AG04450 (cell line): ENCODE measurements around the gene PLEKHG2. TPM values are rescaled to one million over a fixed set of nuclear protein-coding genes. Genes with fewer than 3 reads are reported as not detected.

ENCODE experiments used
- CTCF ChIA-PET: fragments of 300-600, 350-600 bp; formaldehyde crosslinking; extraction: SDS; loops from one replicate; lab custom pipeline; 2022; ENCODE audit warnings: antibody characterized with exemption, inconsistent platforms; lab: Charles Lee
- POLR2A ChIA-PET: fragments of 350-600 bp; formaldehyde crosslinking; extraction: SDS; loops from one replicate; lab custom pipeline; 2021; ENCODE audit warnings: antibody characterized with exemption, inconsistent platforms; lab: Yijun Ruan, JAX
- DNase-seq: peaks from one replicate; pipeline ENCODE4 v3.0.0-alpha.2; 2011; ENCODE audit warnings: low read depth, low spot score
- H3K27ac ChIP-seq: one replicate; pipeline ENCODE4 v1.5.1; 2012; ENCODE audit warnings: low read depth, low read length, control low read depth
- H3K27me3 ChIP-seq: one replicate; pipeline ENCODE4 v1.6.0; 2012; ENCODE audit warnings: low read length; ENCODE audit not compliant: control insufficient read depth, insufficient read depth
- H3K4me3 ChIP-seq: 2 replicates; pipeline ENCODE4 v1.5.1; 2011; ENCODE audit warnings: mild to moderate bottlenecking, low read depth, low read length, control low read depth
- H3K9me3 ChIP-seq: 2 replicates; pipeline ENCODE4 v1.5.1; 2012; ENCODE audit warnings: low read length; ENCODE audit not compliant: control insufficient read depth, insufficient read depth
- polyA plus RNA-seq: library from polyadenylated mRNA; depleted of rRNA; stranded (reverse); fragments of >200 nt; gene quantifications from 2 replicates; pipeline ENCODE4 v1.2.3, GENCODE V29; 2011
- TF ChIP-seq, protein P1 (sequence below): IDR thresholded peaks from 2 replicates; pipeline ENCODE4 v1.5.1; 2011; ENCODE audit warnings: low read depth, low read length, control low read depth, inconsistent platforms

Gene PLEKHG2
- polyA plus RNA-seq, 1 experiment = 12.3 TPM

- no peak overlapping the region for H3K4me3 ChIP-seq
- H3K27ac ChIP-seq = no peak overlapping the region
- no peak for DNase-seq
- POLR2A ChIA-PET = no interaction called here
- no peaks in the 10 kb centered on the region for H3K27me3 ChIP-seq
- CTCF ChIA-PET = interaction anchor here (0.6 to 1.2 kb wide), 3 partner anchors 32 to 730 kb away, joined by 3 to 8 read pairs (median 3); no protein-coding TSS in a partner anchor
- H3K9me3 ChIP-seq = no peaks in the 10 kb centered on the region
- TF ChIP-seq, protein P1, sequence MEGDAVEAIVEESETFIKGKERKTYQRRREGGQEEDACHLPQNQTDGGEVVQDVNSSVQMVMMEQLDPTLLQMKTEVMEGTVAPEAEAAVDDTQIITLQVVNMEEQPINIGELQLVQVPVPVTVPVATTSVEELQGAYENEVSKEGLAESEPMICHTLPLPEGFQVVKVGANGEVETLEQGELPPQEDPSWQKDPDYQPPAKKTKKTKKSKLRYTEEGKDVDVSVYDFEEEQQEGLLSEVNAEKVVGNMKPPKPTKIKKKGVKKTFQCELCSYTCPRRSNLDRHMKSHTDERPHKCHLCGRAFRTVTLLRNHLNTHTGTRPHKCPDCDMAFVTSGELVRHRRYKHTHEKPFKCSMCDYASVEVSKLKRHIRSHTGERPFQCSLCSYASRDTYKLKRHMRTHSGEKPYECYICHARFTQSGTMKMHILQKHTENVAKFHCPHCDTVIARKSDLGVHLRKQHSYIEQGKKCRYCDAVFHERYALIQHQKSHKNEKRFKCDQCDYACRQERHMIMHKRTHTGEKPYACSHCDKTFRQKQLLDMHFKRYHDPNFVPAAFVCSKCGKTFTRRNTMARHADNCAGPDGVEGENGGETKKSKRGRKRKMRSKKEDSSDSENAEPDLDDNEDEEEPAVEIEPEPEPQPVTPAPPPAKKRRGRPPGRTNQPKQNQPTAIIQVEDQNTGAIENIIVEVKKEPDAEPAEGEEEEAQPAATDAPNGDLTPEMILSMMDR = no peak
These were observed 46.9 kb upstream of the PLEKHG2 start for GRCh38 chr19:39365531-39365930.

DNA sequence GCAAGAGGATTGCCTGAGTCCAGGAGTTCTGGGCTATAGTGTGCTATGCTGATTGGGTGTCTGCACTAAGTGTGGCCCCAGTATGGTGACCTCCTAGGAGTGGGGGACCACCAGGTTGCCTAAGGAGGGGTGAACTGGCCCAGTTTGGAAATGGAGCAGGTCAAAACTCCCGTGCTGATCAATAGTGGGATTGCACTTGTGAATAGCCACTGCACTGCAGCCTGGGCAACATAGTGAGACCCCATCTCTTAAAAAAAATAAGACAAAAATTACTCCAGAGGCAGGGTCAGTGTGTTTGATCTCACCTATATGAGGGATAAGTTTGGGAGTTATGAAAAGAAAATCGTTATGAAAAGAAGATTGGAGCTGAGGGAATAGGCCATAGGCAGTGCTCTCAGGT is 43.3 kb upstream of the PLEKHG2 start:
- TF ChIP-seq, protein P1 = no peak
- Histone ChIP-seq H3K27ac (no peak overlapping the region), H3K9me3 (no peaks in the 10 kb centered on the region), H3K4me3 (no peak overlapping the region), H3K27me3 (no peaks in the 10 kb centered on the region)
- no peak for DNase-seq
- POLR2A ChIA-PET = interaction anchor here (1.1 kb wide), 1 partner anchor 22 kb away, joined by 4 read pairs; the partner anchor contains the start of genes MED29 and PAF1
- CTCF ChIA-PET = interaction anchor here (1.1 kb wide), 1 partner anchor 29 kb away, joined by 4 read pairs; no protein-coding TSS in a partner anchor

DNA sequence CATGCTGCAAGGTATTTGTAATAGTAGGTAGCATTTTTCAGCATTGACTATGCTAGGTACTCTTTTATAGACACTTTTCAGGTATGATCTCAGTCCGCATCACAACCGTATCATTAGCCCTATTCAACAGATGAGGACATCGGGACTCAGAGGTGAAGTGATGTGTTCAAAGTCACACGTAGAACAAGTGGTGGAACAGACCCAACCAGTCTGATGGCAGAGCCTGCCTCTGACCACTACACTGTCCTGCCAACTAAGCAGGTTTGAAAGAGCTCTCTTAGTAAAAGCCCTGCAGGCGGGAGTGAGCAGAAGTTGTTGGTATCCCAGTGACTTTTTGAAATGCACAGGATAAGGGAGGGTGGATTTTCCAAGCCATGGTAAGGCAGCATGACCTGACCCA is 41.7 kb upstream of the PLEKHG2 start:
- ChIA-PET CTCF (interaction anchor here (1.3 kb wide), 1 partner anchor 28 kb away, joined by 4 read pairs; the partner anchor contains the start of gene SAMD4B), POLR2A (no interaction called here)
- no peak overlapping the region for H3K27ac ChIP-seq
- no peak overlapping the region for H3K4me3 ChIP-seq
- H3K9me3 ChIP-seq = no peaks in the 10 kb centered on the region
- no peaks in the 10 kb centered on the region for H3K27me3 ChIP-seq
- TF ChIP-seq, protein P1 = no peak
- no peak for DNase-seq

DNA sequence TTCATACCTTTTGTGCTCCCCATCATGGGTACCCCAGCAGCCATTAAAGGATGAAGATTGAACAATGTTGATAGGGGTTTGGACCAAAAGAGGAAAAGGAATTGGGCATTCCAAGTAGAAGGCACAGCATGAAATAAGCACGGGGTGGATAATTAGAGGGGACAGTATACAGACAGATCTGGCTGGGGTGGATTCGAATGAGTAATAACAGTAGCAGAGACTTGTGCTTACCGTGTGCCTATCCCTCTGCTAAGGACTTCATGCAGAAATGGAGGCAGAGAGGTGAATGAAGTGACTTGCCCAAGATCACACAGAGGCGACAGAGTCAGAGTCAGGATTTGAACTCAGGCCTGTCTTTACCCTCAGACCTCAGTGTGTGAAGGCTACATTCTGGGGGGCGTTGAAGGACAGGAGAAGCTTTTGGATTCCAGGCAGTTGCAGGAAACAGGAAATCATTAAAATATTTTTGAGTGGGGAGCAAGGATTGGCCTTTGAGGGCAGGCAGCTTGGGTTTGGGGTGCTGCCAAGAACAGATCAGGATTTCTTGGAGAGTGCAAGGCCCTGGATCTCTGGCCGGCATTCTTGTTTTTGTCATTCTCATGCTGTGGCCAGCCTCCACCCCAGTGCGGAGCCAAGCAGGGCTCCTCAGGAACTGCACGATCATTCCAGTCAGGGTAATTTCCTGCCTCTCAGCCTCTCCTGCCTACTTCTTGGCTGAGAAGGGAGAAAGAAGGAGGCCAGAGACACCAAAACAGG is 40.2 kb upstream of the PLEKHG2 start:
- DNase-seq = peak; percentile 79
- ChIA-PET POLR2A (interaction anchor here (1.0 to 2.0 kb wide), 3 partner anchors 16 to 63 kb away, joined by 4 to 11 read pairs (median 7); partner anchors contain the start of genes MED29, PAF1 and RPS16), CTCF (interaction anchor here (0.9 to 1.6 kb wide), 3 partner anchors 26 to 39 kb away, joined by 3 to 7 read pairs (median 5); partner anchors contain the start of gene SAMD4B)
- TF ChIP-seq, protein P1 = no peak
- Histone ChIP-seq H3K27me3 (no peaks in the 10 kb centered on the region), H3K27ac (peak overlapping the region; percentile 99), H3K4me3 (no peak overlapping the region), H3K9me3 (no peaks in the 10 kb centered on the region)

GRCh38 chr19:39372941-39373340 is 39.5 kb upstream of the PLEKHG2 start:
- Histone ChIP-seq H3K27ac (peak overlapping the region; percentile 99), H3K9me3 (no peaks in the 10 kb centered on the region), H3K4me3 (no peak overlapping the region), H3K27me3 (no peaks in the 10 kb centered on the region)
- no peak for DNase-seq
- TF ChIP-seq, protein P1 = no peak
- POLR2A ChIA-PET = interaction anchor here (1.7 to 2.0 kb wide), 2 partner anchors 18 to 63 kb away, joined by 7 to 11 read pairs; partner anchors contain the start of genes MED29, PAF1 and RPS16
- CTCF ChIA-PET = interaction anchor here (1.0 to 1.6 kb wide), 3 partner anchors 25 to 38 kb away, joined by 3 to 5 read pairs (median 4); partner anchors contain the start of gene SAMD4B
